Right renal cortex interstitium (tissue), 3 donors: ENCODE results near the gene RHAG. TPM values are rescaled to one million over a fixed set of nuclear protein-coding genes. Genes with fewer than 3 reads are reported as not detected.

ENCODE experiments used
- DNase-seq, 3 donors: peaks; one replicate each; pipeline ENCODE4 v3.0.0-alpha.2; 2013; ENCODE audit warnings: low read depth in 3 of 3, low spot score in 2 of 3
- polyA plus RNA-seq, 3 donors: library from polyadenylated mRNA; unstranded; fragments of 120-200 nt; gene quantifications; one replicate each; pipeline ENCODE4 v1.2.1, GENCODE V29; 2013; ENCODE audit not compliant: insufficient read length in 3 of 3

RHAG gene
- polyA plus RNA-seq, 3 donors, result 0.67 to 1.6 (median 0.80) TPM

DNA sequence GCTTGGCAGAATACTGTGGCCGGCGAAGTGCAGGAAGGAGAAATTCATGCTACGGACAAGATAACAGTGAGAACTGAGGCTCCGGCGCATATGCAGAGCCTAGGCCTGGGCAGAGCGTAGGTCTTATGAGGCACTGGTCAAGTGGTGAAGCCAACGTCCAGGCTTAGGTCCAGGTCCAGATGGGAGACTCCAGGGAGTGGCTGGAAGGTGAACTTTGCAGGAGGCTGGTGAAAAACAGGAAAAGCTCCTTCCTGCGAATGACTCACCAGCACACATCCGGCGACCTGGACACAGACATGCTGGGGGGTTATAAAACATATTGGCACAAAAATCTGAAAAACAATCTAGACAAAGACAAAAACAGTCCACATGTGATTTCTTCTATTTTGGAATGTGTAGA lies 70.8 kb downstream of the RHAG start:
- no peak for DNase-seq

DNA sequence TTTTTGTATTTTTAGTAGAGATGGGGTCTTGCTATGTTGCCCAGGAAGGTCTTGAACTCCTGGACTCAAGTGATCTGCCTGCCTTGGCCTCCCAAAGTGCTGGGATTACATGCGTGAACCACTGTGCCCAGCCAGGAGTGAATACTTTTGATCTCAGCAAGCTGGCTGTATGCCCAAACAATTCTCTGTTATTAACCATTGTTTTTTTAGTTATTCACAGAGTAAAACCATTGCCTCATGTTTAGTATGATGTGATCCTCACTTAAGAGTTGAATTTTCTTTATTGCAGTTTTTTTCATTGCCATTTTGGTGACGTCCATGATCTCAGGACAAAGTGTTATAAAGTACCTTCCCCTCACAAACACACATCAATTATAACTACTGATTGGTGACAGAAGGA lies 71.4 kb downstream of the RHAG start:
- DNase-seq, result no peak

DNA sequence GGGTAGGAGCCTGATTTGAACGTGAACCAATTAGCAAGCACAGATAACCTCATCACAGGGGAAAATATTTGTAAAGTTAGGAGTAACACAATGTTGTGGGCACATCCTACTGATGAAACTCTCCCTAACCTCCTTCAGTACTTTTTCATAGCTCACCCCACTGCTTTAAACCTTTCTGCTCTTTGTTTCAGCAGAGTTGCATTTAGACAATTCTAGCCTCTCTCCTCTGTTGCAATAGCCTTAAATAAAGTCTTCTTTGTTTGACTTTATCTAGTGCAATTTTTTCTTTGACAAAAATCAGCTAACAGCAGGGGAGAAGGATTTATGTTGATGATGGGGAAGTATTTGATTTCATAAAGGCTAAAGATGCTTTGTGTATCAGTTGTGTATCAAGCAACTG lies 72.1 kb downstream of the RHAG start:
- DNase-seq, result no peak

DNA sequence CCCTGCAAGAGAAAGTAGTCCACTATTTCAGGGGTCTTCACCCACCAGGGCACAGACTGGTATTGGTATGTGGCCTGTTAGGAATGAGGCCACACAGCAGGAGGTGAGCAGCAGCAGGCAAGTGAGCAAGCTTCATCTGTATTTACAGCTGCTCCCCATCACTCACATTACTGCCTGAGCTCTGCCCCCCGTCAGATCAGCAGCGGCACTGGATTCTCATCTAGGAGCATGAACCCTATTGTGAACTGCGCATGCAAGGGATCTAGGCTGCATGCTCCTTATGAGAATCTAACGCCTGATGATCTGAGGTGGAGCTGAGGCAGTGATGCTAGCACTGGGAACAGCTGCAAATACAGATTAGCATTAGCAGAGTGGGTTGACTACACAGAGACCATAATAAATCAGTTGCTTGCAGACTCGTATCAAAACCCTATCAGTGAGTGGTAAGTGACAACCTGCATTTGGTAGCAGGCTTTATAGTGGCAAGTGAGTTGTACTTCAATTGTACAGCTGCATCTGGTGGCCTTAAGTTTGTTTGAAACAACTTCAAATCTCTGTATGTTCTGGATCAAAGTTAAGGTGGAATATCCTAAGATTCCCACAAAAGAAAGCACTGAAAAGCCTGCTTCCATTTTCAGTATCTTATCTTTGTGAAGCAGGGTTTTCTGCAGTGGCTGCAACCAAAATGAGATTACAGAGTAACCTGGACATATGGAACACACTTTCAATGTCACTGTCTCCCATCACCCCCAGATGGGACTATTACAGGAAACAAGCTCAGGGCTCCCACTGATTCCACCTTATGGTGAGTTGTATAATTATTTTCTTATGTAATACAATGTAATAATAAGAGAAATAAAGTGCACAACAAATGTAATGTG lies 73.4 kb downstream of the RHAG start:
- DNase-seq, result no peak

DNA sequence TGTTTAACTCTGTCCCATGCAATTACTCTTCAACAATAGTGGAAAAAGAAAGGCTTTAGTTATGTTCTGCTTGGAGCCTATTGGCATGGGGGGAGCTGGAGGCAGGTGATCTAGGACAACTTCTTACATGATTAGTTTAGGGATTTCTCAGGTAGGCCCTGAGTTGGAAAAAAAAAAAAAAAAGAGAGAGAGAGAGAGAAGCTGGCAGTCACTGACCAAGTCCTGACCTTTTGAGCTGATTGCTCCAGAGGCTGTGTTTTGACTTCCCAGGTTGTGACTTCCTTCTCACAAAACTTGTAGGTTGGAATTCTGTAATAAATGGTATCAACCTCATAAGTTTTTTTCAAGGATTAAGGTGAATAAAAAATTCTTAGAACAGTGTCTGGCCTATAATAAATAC lies 78.4 kb downstream of the RHAG start:
- DNase-seq, result no peak

DNA sequence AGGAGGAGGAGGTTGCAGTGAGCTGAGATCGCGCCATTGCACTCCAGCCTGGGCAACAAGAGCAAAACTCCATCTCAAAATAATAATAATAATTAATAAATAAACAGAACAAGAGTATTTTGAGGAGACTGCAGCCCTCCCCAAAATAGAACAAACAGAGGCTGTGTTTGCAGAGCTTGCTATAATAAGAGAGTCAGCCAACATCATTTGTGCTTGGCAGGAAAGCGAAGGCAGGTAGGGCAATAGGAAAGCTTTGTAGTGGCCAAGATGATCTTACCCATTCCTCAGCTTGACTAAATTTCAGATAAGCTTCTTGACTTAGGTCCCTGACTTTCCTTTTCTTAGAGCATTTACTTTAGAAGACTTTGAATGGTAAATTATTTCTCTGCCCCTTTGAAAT lies 79.5 kb downstream of the RHAG start:
- no peak for DNase-seq

DNA sequence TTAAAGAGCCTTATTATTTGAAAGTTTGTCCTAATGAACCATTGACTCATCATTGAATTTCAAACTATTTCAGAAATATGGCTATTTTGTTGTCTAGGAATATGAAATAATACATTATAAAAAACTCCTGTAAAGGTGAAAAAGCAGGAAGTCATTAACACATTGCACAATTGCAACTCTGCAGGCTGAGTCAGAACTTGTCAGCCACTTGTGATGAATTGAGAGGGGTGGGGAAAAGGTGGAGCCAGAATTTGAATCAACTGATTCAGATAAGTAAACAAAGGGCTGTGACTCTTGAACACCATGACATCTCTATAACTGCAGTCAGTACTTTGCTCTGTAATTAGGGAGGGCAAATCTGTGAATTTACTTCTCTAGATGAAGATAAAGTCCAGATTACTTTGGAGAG lies 80.2 kb downstream of the RHAG start:
- DNase-seq, result no peak

DNA sequence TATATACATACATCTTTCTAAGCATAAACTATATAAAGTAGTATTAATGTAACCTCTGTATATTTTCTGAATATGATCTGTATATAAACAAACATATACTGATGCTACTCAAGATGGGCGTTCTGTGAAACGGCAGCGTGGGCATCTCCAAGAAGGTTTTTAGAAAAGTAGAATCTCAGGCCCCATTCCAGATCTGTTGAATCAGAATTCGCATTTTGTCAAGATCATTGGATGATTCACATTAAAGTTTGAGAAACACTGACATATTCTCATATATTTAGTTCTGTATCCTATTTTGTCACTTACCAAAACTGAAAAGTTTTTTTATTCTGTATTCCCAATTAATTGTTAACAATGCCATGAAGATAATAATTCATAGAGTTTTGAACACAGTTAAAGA lies 80.7 kb downstream of the RHAG start:
- DNase-seq, result no peak

Other genes with a start within 250 kb of the RHAG start
- gene MMUT, start 173.6 kb downstream of the RHAG start, polyA plus RNA-seq, result 10 to 100 TPM; 50.5 to 56.6 (median 56.4) TPM
- gene CENPQ, start 173.5 kb downstream of the RHAG start, polyA plus RNA-seq, result 10 to 100 TPM; 13.0 to 15.9 (median 13.7) TPM
- gene GLYATL3, start 136.9 kb downstream of the RHAG start, polyA plus RNA-seq, result not detected
- under 1 TPM; 0.21 to 0.61 (median 0.58) TPM for gene C6orf141, start 86.2 kb downstream of the RHAG start, polyA plus RNA-seq
- gene CRISP2, start 76.7 kb upstream of the RHAG start, polyA plus RNA-seq, result under 1 TPM; 0.15 to 0.24 (median 0.18) TPM
- gene CRISP3, start 107.5 kb upstream of the RHAG start, polyA plus RNA-seq, result under 1 TPM; 0.10 to 0.55 (median 0.10) TPM
- gene PGK2, start 150.4 kb upstream of the RHAG start, polyA plus RNA-seq, result not detected
- under 1 TPM in 2 of 3 donors, not detected in 1; 0.10 to 0.12 TPM for gene CRISP1, start 229.7 kb upstream of the RHAG start, polyA plus RNA-seq